ENCODE measurements around the gene KIF1C.

DNA sequence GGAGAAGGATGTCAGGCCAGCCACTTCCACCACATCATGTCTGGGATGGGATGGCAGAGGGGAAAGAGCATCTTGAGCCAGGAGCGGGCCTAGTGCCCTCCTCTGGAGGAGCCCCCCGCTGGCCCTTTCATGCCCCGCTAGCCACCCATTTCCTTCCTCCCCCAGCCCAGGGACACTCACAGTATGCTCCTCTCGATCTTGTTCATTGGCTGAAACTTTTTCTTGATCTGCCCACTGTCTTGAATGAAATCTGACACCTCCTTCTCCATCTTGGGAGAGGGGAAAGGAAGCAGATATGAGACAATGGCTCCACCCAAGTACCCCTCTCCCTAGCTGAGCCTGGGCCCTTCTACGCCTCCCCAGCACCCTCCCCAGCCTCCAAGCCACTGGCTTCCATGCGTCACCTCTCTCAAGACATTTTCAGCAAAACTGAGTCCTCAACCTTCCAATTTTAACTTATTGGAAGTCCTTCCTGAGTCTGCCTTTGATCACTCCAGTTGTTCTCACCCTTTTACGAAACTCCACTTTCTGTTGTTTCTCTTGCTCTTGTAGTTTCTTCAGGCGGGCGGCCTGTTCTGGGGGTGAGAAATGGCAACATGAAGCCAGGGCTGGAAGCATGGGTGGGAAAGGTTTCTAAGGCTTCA is 37.3 kb upstream of the KIF1C start:
- TF ChIP-seq POLR2AphosphoS5 (IDR thresholded peaks at IDR 0.05) (no peak), CTCF (IDR thresholded peaks at IDR 0.05) (no peak)
